OCI-M1 (cell line): ENCODE measurements around the gene ELOVL1.

ENCODE experiments used
- DNase-seq: peaks from one replicate; lab custom pipeline; 2025; lab: John Stamatoyannopoulos, UW

The ELOVL1 gene

DNA sequence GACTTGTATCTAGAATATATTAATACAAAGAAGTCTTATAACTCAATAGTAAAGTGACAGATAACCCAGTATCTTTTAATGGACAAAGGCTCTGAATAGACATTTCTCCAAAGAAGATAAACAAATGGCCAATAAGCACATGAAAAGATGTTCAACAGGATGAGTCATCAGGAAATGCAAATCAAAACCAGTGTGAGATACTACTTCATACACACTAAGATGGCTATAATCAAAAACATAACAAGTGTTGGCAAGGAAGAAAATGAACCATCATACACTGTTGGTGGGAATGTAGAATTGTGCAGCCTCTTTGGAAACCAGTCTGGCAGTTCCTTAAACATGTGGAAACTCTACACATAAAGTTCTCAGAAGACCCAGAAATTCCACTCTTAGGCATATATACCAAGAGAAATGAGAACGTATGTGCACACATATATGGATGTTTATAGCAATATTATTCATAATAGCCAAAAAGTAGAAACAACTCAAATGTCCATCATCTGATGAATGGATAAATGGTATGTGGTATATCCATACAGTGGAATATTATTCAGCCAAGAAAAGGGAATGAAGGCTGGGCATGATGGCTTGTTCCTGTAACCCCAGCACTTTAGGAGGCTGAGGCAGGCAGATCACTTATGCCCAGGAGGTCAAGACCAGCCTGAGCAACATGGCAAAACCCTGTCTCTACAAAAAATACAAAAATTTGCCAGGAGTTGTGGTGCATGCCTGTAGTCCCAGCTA, 40.1 kb downstream of the ELOVL1 start:
- DNase-seq = no peak

DNA sequence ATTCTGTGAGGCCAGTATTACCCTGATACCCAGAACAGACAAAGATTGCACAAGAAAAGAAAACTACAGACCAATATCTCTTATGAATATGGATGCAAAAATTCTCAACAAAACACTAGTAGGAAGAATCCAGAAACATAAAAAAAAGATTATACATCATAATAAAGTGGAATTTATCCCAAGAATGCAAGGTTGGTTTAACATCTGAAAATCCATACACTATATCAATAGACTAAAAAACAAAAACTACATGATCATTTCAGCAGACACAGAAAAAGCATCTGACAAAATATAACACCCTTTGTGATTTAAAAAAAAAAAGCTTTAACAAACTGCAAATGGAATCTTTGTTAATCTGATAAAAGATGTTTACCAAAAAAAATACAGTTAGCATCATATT, 42.4 kb downstream of the ELOVL1 start:
- DNase-seq = no peak

GRCh38 chr1:43324810-43325209, 43.0 kb downstream of the ELOVL1 start:
- DNase-seq = no peak

DNA sequence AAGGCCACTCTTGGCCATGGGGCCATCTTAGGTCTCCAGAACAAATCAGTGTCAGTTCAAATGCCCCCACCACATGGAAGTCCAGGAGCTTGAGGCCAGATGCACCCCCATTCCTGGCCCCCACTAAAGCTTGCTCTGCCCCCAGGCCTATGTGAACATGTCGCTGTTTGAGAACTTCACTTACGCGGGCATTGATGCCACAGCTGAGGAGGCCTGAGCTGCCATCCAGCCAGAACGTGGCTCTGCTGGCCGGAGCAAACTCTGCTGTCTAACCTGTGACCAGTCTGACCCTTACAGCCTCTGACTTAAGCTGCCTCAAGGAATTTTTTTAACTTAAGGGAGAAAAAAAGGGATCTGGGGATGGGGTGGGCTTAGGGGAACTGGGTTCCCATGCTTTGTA, 45.3 kb downstream of the ELOVL1 start:
- no peak for DNase-seq

GRCh38 chr1:43321331-43321891, 46.4 kb downstream of the ELOVL1 start:
- no peak for DNase-seq

- no peak for DNase-seq
These were observed 48.0 kb downstream of the ELOVL1 start for GRCh38 chr1:43319766-43320165.

- no peak for DNase-seq
These were observed 48.5 kb downstream of the ELOVL1 start for GRCh38 chr1:43319288-43319687.

- DNase-seq = no peak
These were observed 49.0 kb downstream of the ELOVL1 start for GRCh38 chr1:43318831-43319230.

- DNase-seq = no peak
These were observed 49.9 kb downstream of the ELOVL1 start for GRCh38 chr1:43317817-43318471.

DNA sequence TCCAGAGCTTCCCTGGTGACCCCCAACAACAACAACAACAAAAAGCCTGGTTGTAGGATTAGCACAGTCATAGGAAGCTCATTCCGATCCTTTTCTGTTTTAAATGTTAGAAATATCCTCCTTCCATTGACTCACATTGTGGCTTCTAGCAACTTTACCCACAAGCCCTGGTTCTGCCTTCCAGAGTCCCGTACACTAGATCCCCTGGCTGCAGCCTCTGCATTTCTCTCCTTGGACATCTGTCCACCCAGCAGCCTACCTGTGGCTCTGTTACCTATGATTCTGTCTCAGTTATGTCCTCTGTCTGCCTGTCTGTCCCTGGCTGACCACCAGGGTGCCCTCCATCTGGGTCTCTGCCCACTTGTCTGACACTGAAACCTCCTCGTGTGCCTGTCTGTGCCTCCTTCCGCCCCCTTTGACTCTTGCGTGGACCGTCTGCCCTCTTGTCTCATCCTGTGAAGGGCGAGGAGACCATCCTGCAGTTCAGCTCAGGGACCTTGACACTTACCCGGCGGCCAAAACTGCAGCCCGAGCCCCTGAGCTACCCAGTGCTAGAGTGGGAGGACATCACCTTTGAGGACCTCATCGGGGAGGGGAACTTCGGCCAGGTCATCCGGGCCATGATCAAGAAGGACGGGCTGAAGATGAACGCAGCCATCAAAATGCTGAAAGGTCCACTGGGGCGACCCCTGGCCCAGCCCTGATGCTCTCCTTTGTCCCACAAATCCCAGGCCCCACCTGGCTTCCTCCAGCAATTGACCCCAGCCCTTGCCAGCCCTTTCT, 50.9 kb downstream of the ELOVL1 start:
- DNase-seq = no peak

GRCh38 chr1:43315963-43316737, 51.7 kb downstream of the ELOVL1 start:
- no peak for DNase-seq

DNA sequence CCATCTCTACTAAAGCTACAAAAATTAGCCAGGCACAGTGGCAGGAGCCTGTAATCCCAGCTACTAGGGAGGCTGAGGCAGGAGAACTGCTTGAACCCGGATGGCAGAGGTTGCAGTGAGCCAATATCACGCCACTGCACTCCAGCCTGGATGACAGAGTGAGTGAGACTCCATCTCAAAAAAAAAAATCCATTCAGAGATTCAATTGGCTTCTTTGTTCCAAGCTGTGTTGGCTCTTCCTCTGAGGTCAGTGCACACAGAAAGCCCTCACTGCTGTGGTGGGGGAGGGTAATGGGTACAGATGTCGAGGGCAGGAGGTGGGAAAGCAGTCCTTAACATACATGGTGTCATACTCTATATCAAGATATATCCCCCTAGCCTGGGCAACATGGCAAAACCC, 52.3 kb downstream of the ELOVL1 start:
- no peak for DNase-seq

GRCh38 chr1:43314233-43314632, 53.6 kb downstream of the ELOVL1 start:
- DNase-seq = no peak

- DNase-seq = no peak
These were observed 54.0 kb downstream of the ELOVL1 start for GRCh38 chr1:43313771-43314170.
